ENCODE results near the gene MAPK7. TPM values are rescaled to one million over a fixed set of nuclear protein-coding genes. Genes with fewer than 3 reads are reported as not detected.

The MAPK7 gene
- total RNA-seq, 1 donor from 2014 or later, result 39.3 TPM

DNA sequence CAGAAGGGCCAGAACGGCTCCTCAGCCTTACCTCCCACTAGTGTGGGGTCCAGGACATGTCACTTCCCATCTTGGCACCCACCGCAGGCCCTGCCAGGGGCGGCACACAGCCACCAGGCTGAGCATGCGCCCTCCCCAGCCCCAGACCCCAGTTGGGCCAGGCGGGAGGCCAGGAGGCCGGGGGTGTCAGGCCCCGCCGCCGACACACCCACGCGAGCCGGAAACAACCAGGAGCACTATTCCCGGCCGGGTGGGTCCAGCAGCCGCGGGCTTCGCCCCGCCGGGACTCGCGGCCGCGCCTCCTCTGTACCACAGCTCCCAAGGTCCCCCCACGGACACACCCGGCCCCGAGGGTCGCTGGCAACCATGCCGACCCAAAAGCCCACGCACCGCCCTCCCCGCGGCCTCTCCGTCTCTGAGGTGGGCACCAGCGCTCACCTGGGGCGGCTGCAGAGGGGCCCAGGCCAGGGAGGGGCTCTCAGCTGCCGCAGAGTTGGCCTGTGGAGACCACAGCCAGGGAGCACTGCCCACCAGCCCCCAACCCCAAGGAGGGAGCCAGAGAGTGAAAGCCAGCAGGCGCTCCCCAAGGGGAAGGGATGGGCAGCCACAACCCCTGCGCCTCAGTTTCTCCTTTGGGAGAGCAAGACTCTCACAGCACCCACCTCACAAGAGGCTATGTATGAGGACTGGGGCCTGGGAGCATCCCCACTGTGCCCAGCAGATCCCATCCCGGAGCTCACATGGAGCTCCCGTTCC is 33.8 kb upstream of the MAPK7 start:
- peaks cover 26% of the 10 kb centered on the region for H3K4me1 Mint-ChIP-seq
- H3K27me3 Mint-ChIP-seq (ENCODE audit: low read depth), result peaks cover 3% of the 10 kb centered on the region
- no peak for DNase-seq (ENCODE audit: low read depth, low spot score)
- no peaks in the 10 kb centered on the region for H3K36me3 Mint-ChIP-seq (ENCODE audit: low read depth)
- TF ChIP-seq, protein P1, sequence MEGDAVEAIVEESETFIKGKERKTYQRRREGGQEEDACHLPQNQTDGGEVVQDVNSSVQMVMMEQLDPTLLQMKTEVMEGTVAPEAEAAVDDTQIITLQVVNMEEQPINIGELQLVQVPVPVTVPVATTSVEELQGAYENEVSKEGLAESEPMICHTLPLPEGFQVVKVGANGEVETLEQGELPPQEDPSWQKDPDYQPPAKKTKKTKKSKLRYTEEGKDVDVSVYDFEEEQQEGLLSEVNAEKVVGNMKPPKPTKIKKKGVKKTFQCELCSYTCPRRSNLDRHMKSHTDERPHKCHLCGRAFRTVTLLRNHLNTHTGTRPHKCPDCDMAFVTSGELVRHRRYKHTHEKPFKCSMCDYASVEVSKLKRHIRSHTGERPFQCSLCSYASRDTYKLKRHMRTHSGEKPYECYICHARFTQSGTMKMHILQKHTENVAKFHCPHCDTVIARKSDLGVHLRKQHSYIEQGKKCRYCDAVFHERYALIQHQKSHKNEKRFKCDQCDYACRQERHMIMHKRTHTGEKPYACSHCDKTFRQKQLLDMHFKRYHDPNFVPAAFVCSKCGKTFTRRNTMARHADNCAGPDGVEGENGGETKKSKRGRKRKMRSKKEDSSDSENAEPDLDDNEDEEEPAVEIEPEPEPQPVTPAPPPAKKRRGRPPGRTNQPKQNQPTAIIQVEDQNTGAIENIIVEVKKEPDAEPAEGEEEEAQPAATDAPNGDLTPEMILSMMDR (conservative IDR thresholded peaks at IDR 0.05), result no peak
- H3K27ac Mint-ChIP-seq (ENCODE audit: unreplicated experiment), result no peak overlapping the region
- no peaks in the 10 kb centered on the region for H3K9me3 Mint-ChIP-seq
- no peak overlapping the region for H3K4me3 Mint-ChIP-seq

DNA sequence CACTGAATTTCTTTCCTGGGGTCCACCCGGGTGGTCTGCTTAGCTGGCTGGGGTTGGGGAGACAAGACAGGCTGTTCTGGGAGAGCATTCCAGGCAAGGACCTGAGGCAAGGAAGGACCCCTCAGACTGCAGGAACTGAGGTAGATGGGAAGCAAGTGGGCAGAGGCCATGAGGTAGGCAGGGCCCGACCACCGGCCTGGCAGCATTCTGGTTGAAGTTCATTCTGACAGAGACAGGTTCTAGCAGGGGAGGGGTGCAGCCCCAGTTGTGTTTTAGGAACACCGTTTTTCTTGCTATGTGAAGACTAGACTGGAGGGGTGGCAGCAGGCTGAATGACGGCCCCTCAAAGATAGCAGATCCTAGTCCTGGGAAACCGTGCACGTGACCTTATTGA is 33.2 kb upstream of the MAPK7 start:
- Mint-ChIP-seq H3K4me3 (peak overlapping the region; percentile 15), H3K27ac (ENCODE audit: unreplicated experiment) (peak overlapping the region; percentile 27)
- TF ChIP-seq, protein P1 (conservative IDR thresholded peaks at IDR 0.05), result no peak

DNA sequence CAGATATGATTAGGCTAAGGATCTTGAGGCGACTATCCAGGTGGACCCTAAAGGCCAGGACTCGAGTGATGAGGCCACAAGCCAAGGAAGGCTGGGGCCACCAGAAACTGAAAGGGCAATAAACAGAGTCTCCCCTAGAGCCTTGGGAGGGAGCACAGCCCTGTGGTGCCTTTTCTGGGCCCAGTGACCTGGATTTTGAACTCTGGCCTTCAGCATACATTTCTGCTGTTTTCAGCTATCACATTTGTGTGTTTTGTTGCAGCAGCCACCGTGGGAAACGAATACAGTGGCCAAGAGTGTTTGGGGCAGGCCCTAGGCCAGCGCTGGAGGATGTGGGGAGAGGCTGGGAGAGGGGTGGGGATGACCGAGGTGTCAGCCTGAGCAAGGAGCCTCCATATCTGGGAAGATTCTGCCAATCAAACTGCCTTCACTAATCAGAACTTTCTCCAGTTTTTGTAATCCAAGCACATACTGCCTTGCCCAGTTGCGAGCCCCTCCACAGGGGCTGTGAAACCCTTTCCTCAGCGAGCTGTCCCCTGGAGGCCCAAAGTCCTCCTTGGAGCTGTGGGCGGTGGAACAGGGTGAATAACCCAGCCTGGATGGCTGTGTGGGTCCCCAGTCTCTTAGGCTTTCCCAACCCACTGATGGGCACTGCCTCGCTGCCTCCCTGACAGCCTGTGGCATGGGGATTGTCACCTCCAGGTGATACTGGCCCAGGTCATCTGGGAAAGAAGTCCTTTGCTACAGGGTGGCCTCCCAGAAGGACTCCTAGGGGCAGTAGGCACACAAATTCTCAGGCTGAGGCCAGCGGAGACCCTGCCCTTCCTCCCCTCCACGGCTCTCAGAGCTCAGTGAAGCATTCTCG is 32.6 kb upstream of the MAPK7 start:
- no peak for DNase-seq (ENCODE audit: low read depth, low spot score)
- peak overlapping the region; percentile 15 for H3K4me3 Mint-ChIP-seq
- no peak overlapping the region for H3K27ac Mint-ChIP-seq (ENCODE audit: unreplicated experiment)
- no peaks in the 10 kb centered on the region for H3K9me3 Mint-ChIP-seq
- H3K36me3 Mint-ChIP-seq (ENCODE audit: low read depth), result no peaks in the 10 kb centered on the region
- TF ChIP-seq, protein P1 (conservative IDR thresholded peaks at IDR 0.05), result no peak
- peaks cover 3% of the 10 kb centered on the region for H3K27me3 Mint-ChIP-seq (ENCODE audit: low read depth)
- peaks cover 24% of the 10 kb centered on the region for H3K4me1 Mint-ChIP-seq

More for the DNA sequence above, 33.2 kb upstream of the MAPK7 start:
- H3K9me3 Mint-ChIP-seq, result no peaks in the 10 kb centered on the region
- no peak for DNase-seq (ENCODE audit: low read depth, low spot score)
- H3K4me1 Mint-ChIP-seq, result peaks cover 25% of the 10 kb centered on the region
- H3K27me3 Mint-ChIP-seq (ENCODE audit: low read depth), result peaks cover 3% of the 10 kb centered on the region
- no peaks in the 10 kb centered on the region for H3K36me3 Mint-ChIP-seq (ENCODE audit: low read depth)

DNA sequence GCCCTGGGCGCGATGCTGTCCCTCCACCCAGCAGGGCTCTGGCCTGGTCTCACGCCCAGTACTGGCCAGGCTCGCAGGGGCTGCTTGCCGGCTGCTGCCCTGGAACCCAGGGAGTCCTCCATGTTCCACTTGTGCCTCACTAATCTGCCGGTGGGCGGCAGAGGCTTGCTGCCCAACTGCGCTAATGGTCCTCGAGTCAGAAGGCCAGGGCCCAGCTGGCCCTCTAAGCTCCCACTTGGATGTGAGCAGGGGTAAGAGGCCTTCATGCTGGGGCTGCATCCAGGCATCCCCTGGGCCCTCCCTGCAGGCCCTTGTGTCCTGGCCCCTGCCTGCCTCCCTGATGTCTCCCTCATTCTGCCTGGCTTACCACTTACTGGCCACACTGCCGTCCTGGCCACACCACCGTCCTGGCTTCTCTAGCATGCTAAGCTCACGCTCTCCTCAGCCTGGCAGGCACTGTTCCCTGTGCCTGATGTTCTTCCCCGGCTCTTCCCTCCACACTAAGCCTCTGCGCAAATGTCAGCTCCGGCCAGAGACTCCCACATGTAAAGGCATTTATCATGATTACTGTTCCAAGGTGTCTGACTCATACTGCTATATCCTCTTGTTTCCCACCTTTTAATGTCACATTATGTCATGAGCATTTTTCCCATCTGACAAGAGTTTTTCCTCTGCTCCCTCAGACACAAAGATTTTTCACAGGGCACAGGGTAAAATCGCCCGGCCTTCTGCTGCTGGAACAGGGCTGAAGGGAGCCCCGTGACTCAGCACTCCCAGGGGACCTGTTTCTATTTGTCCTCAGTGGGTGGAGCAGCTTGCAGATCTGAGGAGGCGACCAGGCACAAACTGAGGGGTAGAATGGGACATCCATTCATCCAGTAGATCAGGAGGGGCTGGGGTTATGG is 31.7 kb upstream of the MAPK7 start:
- TF ChIP-seq, protein P1 (conservative IDR thresholded peaks at IDR 0.05), result no peak
- Mint-ChIP-seq H3K27ac (ENCODE audit: unreplicated experiment) (peak overlapping the region; percentile 64), H3K27me3 (ENCODE audit: low read depth) (peaks cover 3% of the 10 kb centered on the region), H3K4me3 (peak overlapping the region; percentile 21), H3K4me1 (peaks cover 15% of the 10 kb centered on the region), H3K9me3 (no peaks in the 10 kb centered on the region), H3K36me3 (ENCODE audit: low read depth) (no peaks in the 10 kb centered on the region)
- no peak for DNase-seq (ENCODE audit: low read depth, low spot score)
